Adrenal gland (tissue), 12 donors: ENCODE measurements around the gene BSN. TPM values are rescaled to one million over a fixed set of nuclear protein-coding genes. Genes with fewer than 3 reads are reported as not detected.

Experiments
- DNase-seq, 7 donors: peaks; one replicate each; pipeline ENCODE4 v3.0.0-alpha.2; 2019 to 2020
- H3K27ac ChIP-seq, 5 donors: fragments of 200-600 bp; sonication (generic) in 4 of 5; 1 replicate in 3 of 5; 2 replicates in 2 of 5; pipeline versions ENCODE4 v1.5.1 to v1.8.0; 2016 to 2020; ENCODE audit warnings: mild to moderate bottlenecking in 1 of 5
- H3K27me3 ChIP-seq: fragments of 200-600 bp; 2 replicates; pipeline ENCODE4 v1.8.0; 2021
- H3K36me3 ChIP-seq, 2 donors: fragments of 200-600 bp; replicated peaks in 1 of 2; 1 replicate in 1 of 2; 2 replicates in 1 of 2; pipeline versions ENCODE4 v1.5.1 to v1.8.0; 2018 to 2022
- H3K4me1 ChIP-seq, 2 donors: fragments of 200-600 bp; replicated peaks in 1 of 2; 1 replicate in 1 of 2; 2 replicates in 1 of 2; pipeline versions ENCODE4 v1.5.1 to v1.8.0; 2018 to 2021
- H3K4me3 ChIP-seq, 4 donors: fragments of 200-600 bp; sonication (generic) in 3 of 4; one replicate each; pipeline ENCODE4 v1.5.1; 2016 to 2018
- H3K9me3 ChIP-seq, 3 donors: fragments of 200-600 bp; sonication (generic) in 1 of 3; replicated peaks in 1 of 3; 1 replicate in 2 of 3; 2 replicates in 1 of 3; pipeline versions ENCODE4 v1.5.1 to v1.8.0; 2016 to 2021
- POLR2A ChIP-seq, 2 donors: fragments of 450-650 bp; IDR thresholded peaks; one replicate each; pipeline ENCODE4 v1.6.1; 2017; ENCODE audit warnings: antibody characterized with exemption in 2 of 2, mild to moderate bottlenecking in 2 of 2, moderate library complexity in 1 of 2
- WGBS, 4 donors: extraction: QIAGEN DNeasy Blood & Tissue Kit in 2 of 4; methylation state at CpG; one replicate each; pipeline versions ENCODE4 v1.1.5 to v1.1.7; 2013 to 2017; 5-methylcytosine and 5-hydroxymethylcytosine counted together
- intact Hi-C, 2 donors: fragments of 100-400 bp; cut with DNase I; formaldehyde crosslinking; loops; one replicate each; pipeline versions ENCODE4 v1.14.1 to v1.15.0; 2022 to 2023
- polyA plus RNA-seq, 3 donors: library from polyadenylated mRNA; stranded (reverse); fragments of 200-250 nt in 2 of 3; fragments of 350-450 nt in 1 of 3; fragmentation: Illumina TruSeq in 1 of 3; extraction: RNeasy Lipid Tissue Mini Kit (QIAGEN cat#74804) in 1 of 3; gene quantifications; one replicate each; pipeline ENCODE4 v1.2.3, GENCODE V29; 2013 to 2014
- total RNA-seq, 9 donors: library from RNA; depleted of rRNA in 4 of 9; stranded (reverse); fragments of >200 nt in 4 of 9; fragments of 120-200 nt in 1 of 9; fragmentation: NEBNext Ultra II Directional in 1 of 9; extraction: Animal tissue kit (Norgen Biotek cat#: 25700) in 1 of 9; gene quantifications; one replicate each; pipeline versions ENCODE4 v1.1.0 to v1.2.4, GENCODE V29; 2013 to 2023
- TF ChIP-seq, protein P1 (sequence below), 6 experiments: fragments of 450-650 bp in 4 of 6; fragments of 200-600 bp in 2 of 6; sonication (generic) in 1 of 6; IDR thresholded peaks; 1 replicate in 5 of 6; 2 replicates in 1 of 6; pipeline versions ENCODE4 v1.5.1 to v1.8.0; 2016 to 2021; ENCODE audit warnings: antibody characterized with exemption in 6 of 6, mild to moderate bottlenecking in 2 of 6, moderate library complexity in 1 of 6
- donor health status: healthy with polysubstance abuse.
- donor health status: Bipolar disorder and iron deficiency.
- donor health status: DM: yes; HTN: yes; CAD: no.
- donor health status: DM: no; HTN: no; CAD: no.
- donor health status: DM: no; HTN: no; CAD: no.
- donor health status: DM: yes; HTN: yes; CAD: no.

BSN gene
- total and polyA plus RNA-seq, 12 donors: 0.27 to 4.6 (median 1.5) TPM

DNA sequence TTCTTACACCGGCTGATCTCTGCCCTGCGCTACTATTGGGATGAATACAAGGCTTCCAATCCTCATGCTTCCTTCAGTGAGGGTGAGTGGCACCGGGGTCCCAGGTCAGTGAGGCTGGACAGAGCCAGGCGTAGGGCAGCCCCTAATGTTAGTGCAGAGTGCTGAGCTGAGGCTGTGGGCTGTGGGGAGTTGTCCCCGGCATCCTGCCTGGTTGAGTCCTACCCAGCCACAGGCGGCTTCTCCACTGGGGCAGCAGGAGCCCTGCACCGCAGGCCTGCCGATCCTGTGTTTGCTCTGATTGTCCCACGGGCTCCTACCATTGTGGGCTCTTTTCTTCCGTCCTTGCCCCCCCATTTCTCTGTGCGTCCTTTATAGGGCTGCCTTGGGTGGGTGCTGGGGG is 148.4 kb downstream of the BSN start:
- 87 to 100% (median 92%) methylated on average over 6 to 11 of the region's 11 CpGs for WGBS, 4 donors
- intact Hi-C loops: loop anchor here in 1 of 2 donors (10.0 kb wide), 1 partner anchor 132 kb away; no protein-coding TSS in a partner anchor

DNA sequence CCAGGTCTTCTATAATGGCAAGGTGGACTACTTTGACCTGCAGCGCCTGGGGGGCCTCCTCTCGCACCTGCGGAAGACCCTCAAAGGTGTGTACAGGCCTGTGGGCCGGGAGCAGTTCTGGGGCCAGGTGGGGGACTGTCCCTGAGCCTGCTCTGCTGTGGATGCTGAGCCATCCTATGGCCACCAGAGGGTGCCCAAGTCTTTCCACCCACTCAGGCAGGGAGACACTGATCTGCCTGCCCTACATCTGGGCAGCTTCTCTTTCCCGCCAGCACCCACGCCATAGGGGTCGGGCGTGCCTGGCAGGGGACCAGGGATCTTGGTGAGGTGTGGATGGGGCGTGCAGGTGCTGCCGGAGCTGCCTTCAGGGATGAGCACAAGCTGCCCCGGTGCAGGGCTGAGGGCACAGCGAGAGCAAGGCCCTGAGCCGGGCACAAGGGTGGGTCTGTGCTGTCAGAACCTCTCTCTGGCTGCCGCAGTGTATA is 149.2 kb downstream of the BSN start:
- intact Hi-C loops: loop anchor here in 1 of 2 donors (10.0 kb wide), 1 partner anchor 131 kb away; no protein-coding TSS in a partner anchor
- no peak overlapping the region for H3K4me3 ChIP-seq
- no peak for TF ChIP-seq POLR2A (IDR thresholded peaks at IDR 0.05)
- TF ChIP-seq, protein P1, sequence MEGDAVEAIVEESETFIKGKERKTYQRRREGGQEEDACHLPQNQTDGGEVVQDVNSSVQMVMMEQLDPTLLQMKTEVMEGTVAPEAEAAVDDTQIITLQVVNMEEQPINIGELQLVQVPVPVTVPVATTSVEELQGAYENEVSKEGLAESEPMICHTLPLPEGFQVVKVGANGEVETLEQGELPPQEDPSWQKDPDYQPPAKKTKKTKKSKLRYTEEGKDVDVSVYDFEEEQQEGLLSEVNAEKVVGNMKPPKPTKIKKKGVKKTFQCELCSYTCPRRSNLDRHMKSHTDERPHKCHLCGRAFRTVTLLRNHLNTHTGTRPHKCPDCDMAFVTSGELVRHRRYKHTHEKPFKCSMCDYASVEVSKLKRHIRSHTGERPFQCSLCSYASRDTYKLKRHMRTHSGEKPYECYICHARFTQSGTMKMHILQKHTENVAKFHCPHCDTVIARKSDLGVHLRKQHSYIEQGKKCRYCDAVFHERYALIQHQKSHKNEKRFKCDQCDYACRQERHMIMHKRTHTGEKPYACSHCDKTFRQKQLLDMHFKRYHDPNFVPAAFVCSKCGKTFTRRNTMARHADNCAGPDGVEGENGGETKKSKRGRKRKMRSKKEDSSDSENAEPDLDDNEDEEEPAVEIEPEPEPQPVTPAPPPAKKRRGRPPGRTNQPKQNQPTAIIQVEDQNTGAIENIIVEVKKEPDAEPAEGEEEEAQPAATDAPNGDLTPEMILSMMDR (IDR thresholded peaks at IDR 0.05): peak; percentile 64 to 89 (median 80)
- H3K27ac ChIP-seq: no peak overlapping the region
- H3K4me1 ChIP-seq: no peaks in the 10 kb centered on the region
- H3K36me3 ChIP-seq: peaks cover 0 to 61% of the 10 kb centered on the region in 2 donors
- no peaks in the 10 kb centered on the region for H3K9me3 ChIP-seq
- H3K27me3 ChIP-seq: no peaks in the 10 kb centered on the region
- peak; percentile 65 to 84 (median 76) for DNase-seq
- WGBS, 4 donors: 45 to 100% (median 50%) methylated on average over 2 to 14 of the region's 14 CpGs

More for the DNA sequence above, 148.4 kb downstream of the BSN start:
- H3K27me3 ChIP-seq: no peaks in the 10 kb centered on the region
- no peaks in the 10 kb centered on the region for H3K9me3 ChIP-seq
- H3K27ac ChIP-seq: no peak overlapping the region
- no peak overlapping the region for H3K4me3 ChIP-seq
- peaks cover 0 to 69% of the 10 kb centered on the region in 2 donors for H3K36me3 ChIP-seq
- TF ChIP-seq, protein P1 (IDR thresholded peaks at IDR 0.05): no peak
- TF ChIP-seq POLR2A (IDR thresholded peaks at IDR 0.05): no peak
- DNase-seq: no peak
- no peaks in the 10 kb centered on the region for H3K4me1 ChIP-seq

DNA sequence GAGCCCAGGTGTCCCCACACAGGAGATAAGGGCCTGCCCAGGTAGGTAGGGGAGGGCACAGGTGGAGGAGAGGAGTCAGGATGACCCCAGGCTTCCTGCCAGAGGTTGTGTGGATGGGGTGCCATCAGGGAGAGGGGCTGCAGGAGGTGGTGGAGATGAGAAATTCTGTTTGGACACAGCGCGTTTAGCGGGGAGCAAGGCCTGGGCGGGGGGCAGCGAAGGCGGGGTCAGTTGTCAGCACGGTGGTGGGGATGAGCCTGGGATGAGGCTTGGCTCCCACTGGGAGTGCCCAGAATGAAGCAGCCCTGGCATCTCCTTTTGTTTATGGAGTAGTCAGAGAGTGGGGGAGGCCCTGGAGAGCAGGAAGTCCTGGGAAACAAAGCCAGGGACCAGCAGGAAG is 149.7 kb downstream of the BSN start:
- Histone ChIP-seq H3K9me3 (no peaks in the 10 kb centered on the region), H3K4me3 (no peak overlapping the region), H3K27ac (no peak overlapping the region), H3K4me1 (no peaks in the 10 kb centered on the region), H3K27me3 (no peaks in the 10 kb centered on the region), H3K36me3 (peaks cover 0 to 56% of the 10 kb centered on the region in 2 donors)
- no peak for TF ChIP-seq POLR2A (IDR thresholded peaks at IDR 0.05)
- TF ChIP-seq, protein P1 (IDR thresholded peaks at IDR 0.05): no peak
- no peak for DNase-seq
- intact Hi-C loops: loop anchor here in 1 of 2 donors (10.0 kb wide), 1 partner anchor 131 kb away; no protein-coding TSS in a partner anchor
- 91 to 97% (median 95%) methylated on average over 7 of the region's 7 CpGs for WGBS, 4 donors

GRCh38 chr3:49704629-49705028 is 150.4 kb downstream of the BSN start:
- WGBS, 4 donors: 81 to 95% (median 92%) methylated on average over 5 to 8 of the region's 8 CpGs
- TF ChIP-seq POLR2A (IDR thresholded peaks at IDR 0.05): no peak
- H3K4me3 ChIP-seq: no peak overlapping the region
- no peaks in the 10 kb centered on the region for H3K4me1 ChIP-seq
- peaks cover 0 to 53% of the 10 kb centered on the region in 2 donors for H3K36me3 ChIP-seq
- DNase-seq: no peak
- H3K9me3 ChIP-seq: no peaks in the 10 kb centered on the region
- H3K27ac ChIP-seq: no peak overlapping the region
- intact Hi-C loops: loop anchor here in 1 of 2 donors (10.0 kb wide), 1 partner anchor 130 kb away; no protein-coding TSS in a partner anchor
- no peaks in the 10 kb centered on the region for H3K27me3 ChIP-seq
